Endodermal cell (in vitro differentiated cells): ENCODE measurements around the gene RASGRF1. TPM values are rescaled to one million over a fixed set of nuclear protein-coding genes. Genes with fewer than 3 reads are reported as not detected.
"Not testable (repeated sequence)": the region's sequence is repeated elsewhere in the genome, so short reads cannot be mapped to it uniquely, and the experiment has no call there.

Experiments
- DNase-seq: peaks from one replicate; pipeline ENCODE4 v3.0.0-alpha.2; 2017
- H3K27ac ChIP-seq: 2 replicates; pipeline ENCODE4 v1.5.1; 2013; ENCODE audit warnings: mild to moderate bottlenecking, low read depth, low read length, moderate library complexity
- H3K27me3 ChIP-seq: 2 replicates; pipeline ENCODE4 v1.6.1; 2013; ENCODE audit warnings: mild to moderate bottlenecking, low read length, moderate library complexity; ENCODE audit not compliant: insufficient read depth, control insufficient read depth, poor library complexity, severe bottlenecking
- H3K36me3 ChIP-seq: 2 replicates; pipeline ENCODE4 v1.7.0; 2013; ENCODE audit warnings: mild to moderate bottlenecking, low read length, moderate library complexity; ENCODE audit not compliant: control insufficient read depth, insufficient read depth
- H3K4me1 ChIP-seq: one replicate; pipeline ENCODE4 v1.7.0; 2013; ENCODE audit warnings: low read length; ENCODE audit not compliant: control insufficient read depth, insufficient read depth
- H3K4me3 ChIP-seq: 2 replicates; pipeline ENCODE4 v1.5.1; 2013; ENCODE audit warnings: mild to moderate bottlenecking, low read length, moderate library complexity
- H3K9ac ChIP-seq: 2 replicates; pipeline ENCODE4 v1.6.1; 2013; ENCODE audit warnings: mild to moderate bottlenecking, low read length, moderate library complexity; ENCODE audit not compliant: poor library complexity, severe bottlenecking; ENCODE audit errors: extremely low read depth
- H3K9me3 ChIP-seq: 2 replicates; pipeline ENCODE4 v1.6.1; 2013; ENCODE audit warnings: mild to moderate bottlenecking, low read length, moderate library complexity; ENCODE audit not compliant: control insufficient read depth
- H3K27ac Mint-ChIP-seq: 2 replicates; pipeline ENCODE4 v1.8.0; 2020; ENCODE audit warnings: mixed read lengths
- H3K27me3 Mint-ChIP-seq: 2 replicates; pipeline ENCODE4 v1.8.0; 2021; ENCODE audit warnings: mild to moderate bottlenecking, mixed read lengths; ENCODE audit not compliant: insufficient read depth
- H3K36me3 Mint-ChIP-seq: 2 replicates; pipeline ENCODE4 v1.8.0; 2020; ENCODE audit warnings: low read depth, mixed read lengths
- H3K4me1 Mint-ChIP-seq: 2 replicates; pipeline ENCODE4 v1.8.0; 2020; ENCODE audit warnings: mixed read lengths
- H3K4me3 Mint-ChIP-seq: 2 replicates; pipeline ENCODE4 v1.8.0; 2020; ENCODE audit warnings: mild to moderate bottlenecking, moderate library complexity, mixed read lengths
- H3K9me3 Mint-ChIP-seq: 2 replicates; pipeline ENCODE4 v1.8.0; 2020; ENCODE audit warnings: mild to moderate bottlenecking, mixed read lengths
- WGBS, 2 experiments: methylation state at CpG; one replicate each; pipeline versions ENCODE4 v1.1.5 to v1.1.7; 2013; ENCODE audit warnings: missing lambda C conversion rate in 2 of 2, mixed read lengths in 1 of 2; ENCODE audit not compliant: insufficient coverage in 1 of 2, insufficient read length in 1 of 2; 5-methylcytosine and 5-hydroxymethylcytosine counted together
- total RNA-seq, 2 donors: library from RNA; stranded (reverse); fragmentation: NEBNext Ultra II Directional in 1 of 2; extraction: Animal tissue kit (Norgen Biotek cat#: 25700) in 1 of 2; gene quantifications; 2 replicates in 1 of 2; 3 replicates in 1 of 2; pipeline ENCODE4 v1.2.1, GENCODE V29; 2021
- TF ChIP-seq, protein P1 (sequence below): fragments of 200-600 bp; sonication (generic); conservative IDR thresholded peaks from 2 replicates; pipeline ENCODE4 v1.5.0; 2021; ENCODE audit warnings: antibody characterized with exemption, mild to moderate bottlenecking

Gene RASGRF1
- total RNA-seq, 2 donors from 2014 or later, result 0.20 TPM; not detected in 1

DNA sequence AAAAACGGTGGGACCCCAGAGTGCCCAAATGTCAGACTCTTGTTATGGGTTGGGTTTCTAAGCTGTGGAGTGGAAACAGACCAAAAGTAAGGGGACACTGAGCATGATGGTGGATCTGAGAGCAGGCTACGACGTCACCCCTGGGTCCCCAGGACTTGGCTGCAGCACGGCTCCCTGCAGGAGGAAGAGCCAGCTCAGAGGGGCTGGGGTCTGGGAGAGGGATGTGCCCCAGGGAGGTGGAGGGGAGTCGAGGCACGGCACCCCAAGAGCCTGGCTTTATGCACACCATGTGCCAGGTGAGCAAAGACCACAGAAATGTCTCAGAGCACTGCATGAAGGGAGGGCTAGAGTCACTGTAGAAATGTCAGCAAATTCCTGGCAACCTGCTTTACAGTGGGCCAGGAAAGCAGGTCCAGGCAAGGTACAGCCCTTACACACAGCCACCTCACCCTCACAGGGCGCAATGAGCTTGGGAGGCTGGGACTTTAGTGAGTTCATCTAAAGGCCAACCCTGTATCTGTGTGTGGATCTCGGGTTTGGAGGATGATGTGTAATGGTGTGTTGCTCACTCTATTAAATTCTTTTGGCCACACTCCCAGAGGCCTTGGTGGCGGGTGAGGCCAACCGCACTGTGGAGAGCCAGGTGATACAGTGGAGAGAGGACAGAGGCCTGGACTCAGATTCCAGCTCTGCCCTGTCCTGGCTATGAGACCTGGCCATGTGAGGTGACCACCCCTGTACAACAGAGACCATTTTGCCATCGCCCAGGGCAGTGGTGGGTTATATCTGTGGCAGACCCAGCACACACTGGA lies 159.8 kb downstream of the RASGRF1 start:
- Histone ChIP-seq H3K36me3 (peaks cover 20% of the 10 kb centered on the region), H3K27ac (no peak overlapping the region), H3K9me3 (no peaks in the 10 kb centered on the region), H3K4me1 (no peaks in the 10 kb centered on the region), H3K27me3 (no peaks in the 10 kb centered on the region), H3K4me3 (no peak overlapping the region), H3K9ac (no peak overlapping the region)
- peaks cover 25% of the 10 kb centered on the region for H3K36me3 Mint-ChIP-seq
- no peaks in the 10 kb centered on the region for H3K9me3 Mint-ChIP-seq
- no peaks in the 10 kb centered on the region for H3K27me3 Mint-ChIP-seq
- H3K4me1 Mint-ChIP-seq, result no peaks in the 10 kb centered on the region
- peak; percentile 37 for DNase-seq
- H3K4me3 Mint-ChIP-seq, result no peak overlapping the region
- 81 to 100% methylated on average over 4 to 11 of the region's 11 CpGs for WGBS, 2 experiments
- no peak overlapping the region for H3K27ac Mint-ChIP-seq
- TF ChIP-seq, protein P1, sequence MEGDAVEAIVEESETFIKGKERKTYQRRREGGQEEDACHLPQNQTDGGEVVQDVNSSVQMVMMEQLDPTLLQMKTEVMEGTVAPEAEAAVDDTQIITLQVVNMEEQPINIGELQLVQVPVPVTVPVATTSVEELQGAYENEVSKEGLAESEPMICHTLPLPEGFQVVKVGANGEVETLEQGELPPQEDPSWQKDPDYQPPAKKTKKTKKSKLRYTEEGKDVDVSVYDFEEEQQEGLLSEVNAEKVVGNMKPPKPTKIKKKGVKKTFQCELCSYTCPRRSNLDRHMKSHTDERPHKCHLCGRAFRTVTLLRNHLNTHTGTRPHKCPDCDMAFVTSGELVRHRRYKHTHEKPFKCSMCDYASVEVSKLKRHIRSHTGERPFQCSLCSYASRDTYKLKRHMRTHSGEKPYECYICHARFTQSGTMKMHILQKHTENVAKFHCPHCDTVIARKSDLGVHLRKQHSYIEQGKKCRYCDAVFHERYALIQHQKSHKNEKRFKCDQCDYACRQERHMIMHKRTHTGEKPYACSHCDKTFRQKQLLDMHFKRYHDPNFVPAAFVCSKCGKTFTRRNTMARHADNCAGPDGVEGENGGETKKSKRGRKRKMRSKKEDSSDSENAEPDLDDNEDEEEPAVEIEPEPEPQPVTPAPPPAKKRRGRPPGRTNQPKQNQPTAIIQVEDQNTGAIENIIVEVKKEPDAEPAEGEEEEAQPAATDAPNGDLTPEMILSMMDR, result no peak

DNA sequence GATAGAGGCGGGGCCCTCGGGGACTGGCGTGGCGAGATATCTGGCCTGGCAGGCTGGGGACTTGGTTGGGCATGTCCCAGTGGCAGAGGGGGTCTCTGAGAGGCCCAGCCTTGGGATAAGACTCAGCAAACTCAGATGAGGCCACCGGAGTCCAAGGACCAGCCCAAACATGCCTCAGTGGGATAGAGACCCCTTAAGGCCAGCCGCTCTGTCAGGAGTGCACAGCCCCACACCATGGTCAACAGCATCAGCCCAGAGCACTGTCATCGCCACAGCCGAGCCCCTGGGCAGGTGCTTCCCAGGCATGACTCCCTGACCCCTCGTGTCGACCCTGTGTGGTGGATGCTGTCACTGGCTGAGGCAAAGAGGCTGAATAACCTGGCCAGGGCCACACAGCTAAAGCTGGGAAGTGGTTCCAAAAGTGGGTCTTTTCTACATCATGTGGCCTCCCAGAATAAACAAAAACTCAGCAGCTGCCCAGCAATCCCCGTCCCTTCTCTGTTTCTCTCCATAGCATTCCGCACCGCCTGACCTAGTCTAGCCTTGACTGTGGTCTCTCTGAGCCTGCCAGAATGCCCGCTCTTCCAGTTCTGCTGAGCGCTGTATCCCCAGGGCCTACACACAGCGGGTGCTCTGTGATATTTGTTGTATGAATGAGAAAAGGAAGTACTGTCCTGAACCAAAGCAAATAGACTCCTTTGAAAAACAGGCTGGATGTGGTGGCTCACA lies 160.9 kb downstream of the RASGRF1 start:
- Histone ChIP-seq H3K9ac (no peak overlapping the region), H3K4me1 (no peaks in the 10 kb centered on the region), H3K4me3 (no peak overlapping the region), H3K9me3 (no peaks in the 10 kb centered on the region), H3K27ac (no peak overlapping the region), H3K36me3 (peaks cover 16% of the 10 kb centered on the region), H3K27me3 (no peaks in the 10 kb centered on the region)
- no peaks in the 10 kb centered on the region for H3K9me3 Mint-ChIP-seq
- TF ChIP-seq, protein P1, result no peak
- WGBS, 2 experiments, result 85 to 95% methylated on average over 5 to 16 of the region's 16 CpGs
- no peaks in the 10 kb centered on the region for H3K4me1 Mint-ChIP-seq
- no peak overlapping the region for H3K27ac Mint-ChIP-seq
- H3K36me3 Mint-ChIP-seq, result peaks cover 28% of the 10 kb centered on the region
- H3K27me3 Mint-ChIP-seq, result no peaks in the 10 kb centered on the region
- H3K4me3 Mint-ChIP-seq, result no peak overlapping the region
- peak; percentile 45 for DNase-seq

DNA sequence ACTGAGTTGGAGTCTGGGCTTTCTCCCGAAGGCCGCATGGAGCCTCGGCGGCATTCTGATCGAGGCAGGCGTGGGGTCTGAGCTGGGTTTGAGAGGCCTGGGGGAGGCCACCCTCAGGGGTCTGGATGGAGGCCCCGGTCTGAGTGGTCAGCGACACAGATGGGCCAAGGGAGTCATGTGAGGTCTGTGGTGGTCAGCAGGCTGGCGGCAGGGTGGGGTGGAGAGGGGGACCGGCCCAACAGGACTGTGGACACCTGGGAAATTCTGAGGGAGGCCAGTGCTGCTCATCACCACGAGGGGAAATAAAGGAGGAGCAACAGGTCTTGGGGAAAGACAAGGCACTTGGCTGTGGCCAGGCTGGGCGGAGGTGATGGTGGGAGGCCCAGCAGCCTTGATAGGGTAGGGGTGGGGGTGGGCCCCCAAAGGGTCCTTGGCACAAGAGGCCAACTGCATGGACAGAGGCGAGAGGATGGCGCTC lies 161.9 kb downstream of the RASGRF1 start:
- no peak overlapping the region for H3K27ac Mint-ChIP-seq
- Histone ChIP-seq H3K36me3 (peaks cover 21% of the 10 kb centered on the region), H3K27me3 (no peaks in the 10 kb centered on the region), H3K4me1 (no peaks in the 10 kb centered on the region), H3K9ac (no peak overlapping the region), H3K27ac (no peak overlapping the region), H3K9me3 (no peaks in the 10 kb centered on the region), H3K4me3 (no peak overlapping the region)
- 94 to 98% methylated on average over 7 to 14 of the region's 14 CpGs for WGBS, 2 experiments
- H3K36me3 Mint-ChIP-seq, result peaks cover 31% of the 10 kb centered on the region
- DNase-seq, result peak; percentile 35
- no peak overlapping the region for H3K4me3 Mint-ChIP-seq
- TF ChIP-seq, protein P1, result no peak
- no peaks in the 10 kb centered on the region for H3K9me3 Mint-ChIP-seq
- no peaks in the 10 kb centered on the region for H3K4me1 Mint-ChIP-seq
- no peaks in the 10 kb centered on the region for H3K27me3 Mint-ChIP-seq

DNA sequence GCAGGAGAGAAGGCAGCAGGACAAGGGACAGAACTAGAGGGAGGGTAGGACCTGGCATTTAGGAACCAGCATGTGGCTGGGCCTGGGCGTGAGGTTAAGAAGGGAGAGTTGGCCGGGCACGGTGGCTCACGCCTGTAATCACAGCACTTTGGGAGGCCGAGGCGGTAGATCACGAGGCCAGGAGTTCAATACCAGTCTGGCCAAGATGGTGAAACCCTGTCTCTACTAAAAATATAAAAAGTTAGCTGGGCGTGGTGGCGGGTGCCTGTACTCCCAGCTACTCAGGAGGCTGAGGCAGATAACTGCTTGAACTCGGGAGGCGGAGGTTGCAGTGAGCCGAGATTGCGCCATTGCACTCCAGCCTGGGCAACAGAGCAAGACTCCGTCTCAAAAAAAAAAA lies 162.4 kb downstream of the RASGRF1 start:
- H3K4me3 Mint-ChIP-seq, H3K27ac ChIP-seq, DNase-seq, H3K9me3 Mint-ChIP-seq, H3K9me3 ChIP-seq, H3K4me3 ChIP-seq, H3K4me1 Mint-ChIP-seq, H3K27me3 Mint-ChIP-seq, H3K9ac ChIP-seq, H3K27ac Mint-ChIP-seq, H3K27me3 ChIP-seq, H3K4me1 ChIP-seq: not testable (repeated sequence)
- H3K36me3 Mint-ChIP-seq, result peaks cover 32% of the 10 kb centered on the region
- 92 to 94% methylated on average over 13 to 14 of the region's 14 CpGs for WGBS, 2 experiments
- H3K36me3 ChIP-seq, result peaks cover 25% of the 10 kb centered on the region
